Neural cell (in vitro differentiated cells): ENCODE data around the gene NLRC3.

Experiments used
- CTCF ChIP-seq: fragments of 450-650 bp; IDR thresholded peaks from 2 replicates; pipeline ENCODE4 v1.5.1; 2014; ENCODE audit warnings: antibody characterized with exemption, mild to moderate bottlenecking, moderate library complexity; ENCODE audit not compliant: poor library complexity, severe bottlenecking
- EP300 ChIP-seq: fragments of 450-650 bp; conservative IDR thresholded peaks from 2 replicates; pipeline ENCODE4 v1.6.1; 2014; ENCODE audit warnings: antibody characterized with exemption, mild to moderate bottlenecking, moderate library complexity; ENCODE audit not compliant: poor library complexity, severe bottlenecking
- EZH2 ChIP-seq: fragments of 200-600, 300-800 bp; shearing (Covaris generic), sonication (generic); IDR thresholded peaks from 2 replicates; pipeline ENCODE4 v1.6.1; 2014; ENCODE audit warnings: antibody characterized with exemption, low read length, borderline replicate concordance, mild to moderate bottlenecking; ENCODE audit not compliant: insufficient read depth, poor library complexity, severe bottlenecking
- SMC3 ChIP-seq: fragments of 450-650 bp; conservative IDR thresholded peaks from 2 replicates; pipeline ENCODE4 v1.6.1; 2014; ENCODE audit warnings: antibody characterized with exemption, mild to moderate bottlenecking, moderate library complexity; ENCODE audit not compliant: poor library complexity

GRCh38 chr16:3546986-3547682 lies 30.1 kb downstream of the NLRC3 start:
- TF ChIP-seq CTCF = no peak
- no peak for TF ChIP-seq EP300
- TF ChIP-seq EZH2 = no peak
- TF ChIP-seq SMC3 = no peak
